Occipital lobe (tissue), 2 donors: ENCODE results near the gene AKNAD1. TPM values are rescaled to one million over a fixed set of nuclear protein-coding genes. Genes with fewer than 3 reads are reported as not detected.
"Not testable (repeated sequence)": the region's sequence is repeated elsewhere in the genome, so short reads cannot be mapped to it uniquely, and the experiment has no call there.

Experiments used
- DNase-seq: peaks from one replicate; lab custom pipeline; 2025; lab: John Stamatoyannopoulos, UW
- total RNA-seq: library from RNA; depleted of rRNA; stranded (reverse); fragments of >200 nt; gene quantifications from one replicate; pipeline ENCODE4 v1.2.3, GENCODE V29; 2014

AKNAD1 gene
- total RNA-seq, 1 donor from 2014 or later, result 1.7 TPM

DNA sequence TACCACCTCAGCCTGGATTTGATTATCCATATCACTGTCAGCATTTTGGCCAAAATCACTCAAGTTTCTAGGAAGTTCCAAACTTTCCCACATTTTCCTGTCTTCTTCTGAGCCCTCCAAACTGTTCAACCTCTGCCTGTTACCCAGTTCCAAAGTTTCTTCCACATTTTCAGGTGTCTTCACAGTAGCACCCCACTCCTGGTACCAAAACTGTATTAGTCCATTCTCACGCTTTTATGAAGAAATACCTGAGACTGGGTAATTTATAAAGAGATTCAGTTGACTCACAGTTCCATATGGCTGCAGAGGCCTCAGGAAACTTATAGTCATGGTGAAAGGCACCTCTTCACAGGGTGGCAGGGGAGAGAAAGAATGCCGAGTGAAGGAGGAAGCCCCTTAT, 71.0 kb downstream of the AKNAD1 start:
- DNase-seq, result no peak

DNA sequence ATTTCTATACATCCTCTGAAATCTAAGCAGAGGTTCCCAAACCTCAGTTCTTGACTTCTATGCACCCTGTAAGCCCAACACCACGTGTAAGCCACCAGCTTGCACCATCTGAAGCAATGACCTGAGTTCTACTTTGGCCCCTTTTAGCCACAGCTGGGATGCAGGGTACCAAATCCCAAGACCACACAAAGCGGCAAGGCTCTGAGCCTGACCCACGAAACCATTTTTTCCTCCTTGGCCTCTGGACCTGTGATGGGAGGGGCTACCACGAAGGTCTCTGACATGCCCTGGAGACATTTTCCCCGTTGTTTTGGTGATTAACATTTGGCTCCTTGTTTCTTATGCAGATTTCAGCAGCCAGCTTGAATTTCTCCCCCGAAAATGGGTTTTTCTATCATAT, 71.6 kb downstream of the AKNAD1 start:
- no peak for DNase-seq

DNA sequence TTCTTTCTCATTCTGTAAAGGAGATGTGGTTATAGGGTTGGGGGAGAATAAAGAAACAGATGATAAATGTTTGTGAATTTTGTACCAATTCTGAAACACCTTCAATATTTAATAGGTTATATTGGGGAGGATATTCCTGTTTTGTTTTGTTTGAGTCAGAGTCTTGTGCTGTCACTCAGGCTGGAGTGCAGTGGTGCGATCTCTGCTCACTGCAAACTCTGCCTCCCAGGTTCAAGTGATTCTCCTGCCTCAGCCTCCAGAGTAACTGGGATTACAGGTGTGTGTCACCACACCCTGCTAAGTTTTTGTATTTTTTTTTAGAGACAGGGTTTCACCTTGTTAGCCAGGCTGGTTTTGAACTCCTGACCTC, 75.3 kb downstream of the AKNAD1 start:
- not testable (repeated sequence) for DNase-seq

DNA sequence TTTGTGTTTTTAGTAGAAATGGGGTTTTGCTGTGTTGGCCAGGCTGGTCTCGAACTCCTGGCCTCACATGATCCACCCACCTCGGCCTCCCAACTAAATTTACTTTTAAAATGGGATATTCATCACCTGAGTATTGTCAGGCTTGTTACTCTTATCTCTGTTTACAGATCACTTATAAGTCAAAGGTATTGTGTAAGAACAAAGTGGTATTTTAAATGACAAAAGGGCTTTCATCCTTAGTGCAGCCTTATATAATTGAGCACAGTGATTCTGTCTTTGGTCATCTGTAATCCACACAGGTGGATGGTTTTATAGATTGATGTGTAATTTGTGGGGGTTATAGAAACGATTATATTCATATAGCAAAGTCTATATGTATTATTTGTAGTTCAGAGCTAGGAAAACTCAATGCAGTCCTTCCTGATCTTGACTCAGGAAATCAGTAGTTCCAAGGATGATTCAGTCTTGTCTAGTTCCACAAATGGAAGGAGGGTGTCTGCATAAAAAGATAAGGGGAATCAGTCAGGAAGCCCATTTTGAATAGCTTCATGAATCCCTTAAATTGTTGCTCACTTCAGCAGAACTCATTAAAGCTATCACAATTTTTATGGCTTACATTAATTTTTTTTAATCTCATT, 75.8 kb downstream of the AKNAD1 start:
- no peak for DNase-seq

DNA sequence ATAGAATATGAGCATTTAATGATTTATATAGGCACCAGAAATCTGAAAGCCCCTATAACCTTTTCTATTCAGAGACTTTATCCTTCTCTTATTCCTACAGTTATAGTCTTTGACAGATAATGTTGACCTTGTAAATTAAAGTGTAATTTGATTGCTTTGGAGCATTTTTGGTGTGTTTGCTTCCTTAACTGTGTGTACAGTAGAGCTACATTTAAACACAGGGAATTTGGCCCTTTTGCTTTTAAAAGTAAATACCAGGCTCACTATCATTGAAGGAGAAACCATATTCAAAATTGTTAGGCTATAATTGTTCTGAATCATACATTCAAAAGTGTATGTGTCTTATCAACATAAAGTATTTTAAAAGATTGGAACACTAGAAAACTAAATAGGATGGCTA, 77.4 kb downstream of the AKNAD1 start:
- no peak for DNase-seq

DNA sequence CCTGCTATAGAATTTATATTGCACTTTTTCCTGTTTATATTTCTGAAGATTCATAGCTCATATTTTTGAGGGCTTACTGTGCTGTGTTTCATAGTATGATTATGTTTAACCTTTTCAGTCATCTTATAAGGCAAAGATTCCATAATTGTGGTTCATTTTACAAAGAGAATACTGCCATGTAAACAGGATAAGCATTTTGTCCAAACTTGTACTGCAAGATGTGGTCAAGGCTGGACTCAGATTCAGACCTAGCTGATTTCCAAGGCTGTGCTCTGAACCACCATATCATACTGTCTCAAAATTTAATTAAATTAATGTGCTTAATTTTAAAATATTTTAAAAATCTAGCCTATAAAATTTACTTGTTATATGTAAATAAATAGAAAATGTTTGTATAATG, 79.1 kb downstream of the AKNAD1 start:
- DNase-seq, result no peak

DNA sequence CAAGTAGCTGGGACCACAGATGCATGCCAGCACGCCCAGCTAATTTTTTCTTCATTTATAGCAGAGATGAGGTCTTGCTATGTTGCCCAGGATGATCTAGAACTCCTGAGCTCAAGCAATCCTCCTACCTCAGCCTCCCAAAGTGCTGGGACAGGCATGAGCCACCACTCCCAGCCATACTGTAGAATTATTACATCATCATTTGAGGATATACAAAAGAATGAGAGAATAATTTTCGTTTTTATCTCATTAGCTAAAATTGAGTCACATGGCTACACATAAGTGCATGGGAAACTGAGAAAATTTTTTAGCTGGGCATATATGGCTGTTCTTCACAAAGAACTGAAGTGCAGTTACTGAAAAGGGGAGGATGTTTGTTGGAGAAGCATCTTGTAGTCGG, 89.2 kb downstream of the AKNAD1 start:
- no peak for DNase-seq

DNA sequence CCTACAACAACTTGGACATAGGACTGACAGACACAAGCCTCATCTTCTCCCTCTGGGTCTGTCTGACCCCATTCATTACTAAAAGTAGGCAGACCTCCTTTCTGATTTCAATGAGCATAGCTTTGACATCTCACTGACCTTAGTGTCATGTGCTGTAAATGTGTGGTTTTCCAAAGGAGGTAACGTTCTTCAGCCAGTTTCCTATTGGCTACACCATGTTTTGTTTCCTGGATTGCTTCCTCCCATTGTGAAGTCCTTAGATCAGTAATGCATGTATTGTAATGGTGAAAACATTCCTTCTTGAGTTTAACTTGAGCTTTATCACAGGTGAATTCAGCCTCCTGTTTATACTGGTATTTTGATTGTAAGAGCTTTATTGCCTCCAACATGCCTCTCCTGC, 89.8 kb downstream of the AKNAD1 start:
- no peak for DNase-seq

Other genes with a start within 250 kb of the AKNAD1 start
- 28.1 TPM for gene HENMT1, start 196.0 kb downstream of the AKNAD1 start, total RNA-seq
- gene PRPF38B, start 164.8 kb downstream of the AKNAD1 start, total RNA-seq, result 21.8 TPM
- gene FNDC7, start 144.2 kb downstream of the AKNAD1 start, total RNA-seq, result not detected
- 40.7 TPM for gene STXBP3, start 110.4 kb downstream of the AKNAD1 start, total RNA-seq
- 41.0 TPM for gene GPSM2, start 19.9 kb upstream of the AKNAD1 start, total RNA-seq
- gene CLCC1, start 106.4 kb upstream of the AKNAD1 start, total RNA-seq, result 33.2 TPM
- gene WDR47, start 185.0 kb upstream of the AKNAD1 start, total RNA-seq, result 285 TPM
- gene TAF13, start 218.9 kb upstream of the AKNAD1 start, total RNA-seq, result 53.5 TPM
- 48.2 TPM for gene TMEM167B, start 233.7 kb upstream of the AKNAD1 start, total RNA-seq